ENCODE data around the gene KIF4A.
"Not testable (repeated sequence)": the region's sequence is repeated elsewhere in the genome, so short reads cannot be mapped to it uniquely, and the experiment has no call there.

- not testable (repeated sequence) for TF ChIP-seq POLR2AphosphoS5, CTCF (IDR thresholded peaks at IDR 0.05)
Observed at GRCh38 chrX:70349367-70350125, 59.6 kb downstream of the KIF4A start.

All from prostate gland (tissue), 2 donors.